ENCODE results near the gene THADA. TPM values are rescaled to one million over a fixed set of nuclear protein-coding genes. Genes with fewer than 3 reads are reported as not detected.
A peak's percentile ranks its signal among the peaks of the same experiment; 100 is the strongest.

Gene THADA
- total RNA-seq, 2 donors from 2014 or later = 14.5 to 16.1 TPM

GRCh38 chr2:43541165-43541564 is 54.7 kb downstream of the THADA start:
- Histone ChIP-seq H3K4me3 (no peak overlapping the region), H3K27me3 (no peaks in the 10 kb centered on the region), H3K9me3 (no peaks in the 10 kb centered on the region), H3K27ac (peak overlapping the region; percentile 36 to 54), H3K4me1 (no peaks in the 10 kb centered on the region), H3K36me3 (no peaks in the 10 kb centered on the region)
- no peak for DNase-seq (ENCODE audit: low spot score)
- TF ChIP-seq CTCF (IDR thresholded peaks at IDR 0.05) = no peak

DNA sequence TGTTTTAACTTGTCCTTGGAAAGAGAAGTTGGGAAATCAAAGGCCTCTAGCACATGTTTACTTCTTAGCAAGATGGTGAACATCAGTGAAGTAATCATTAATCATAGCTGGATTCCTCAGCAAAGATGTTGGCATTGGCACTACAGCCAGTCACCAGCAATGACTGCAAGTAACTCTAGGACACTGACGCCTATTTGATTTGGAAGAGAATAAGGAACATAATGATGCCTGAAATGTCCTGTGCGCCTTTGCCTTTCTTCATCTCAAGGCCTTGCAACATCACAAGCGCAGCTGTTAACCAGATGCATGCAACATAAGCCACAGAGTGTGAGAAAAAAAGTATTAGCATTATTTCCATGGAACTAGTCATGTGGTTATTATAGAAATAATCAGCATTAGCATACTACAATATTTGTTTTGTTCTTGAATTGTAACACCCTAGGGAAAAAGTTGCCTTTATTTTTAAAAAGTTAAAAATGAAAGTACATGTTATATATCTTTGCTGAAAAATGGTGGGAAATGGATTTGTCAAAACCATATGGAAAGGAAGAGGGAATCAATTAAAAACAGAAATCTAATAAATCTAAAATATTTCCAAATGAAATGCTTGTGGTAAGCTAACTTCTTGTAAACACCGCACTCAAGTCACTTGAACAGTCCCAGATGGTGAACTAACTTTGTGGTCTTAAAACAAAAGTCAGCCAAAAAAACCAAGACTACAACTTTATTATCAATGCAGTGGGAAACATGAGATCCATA is 55.6 kb downstream of the THADA start:
- no peaks in the 10 kb centered on the region for H3K36me3 ChIP-seq
- no peaks in the 10 kb centered on the region for H3K9me3 ChIP-seq
- peak overlapping the region; percentile 36 to 55 for H3K27ac ChIP-seq
- H3K4me3 ChIP-seq = no peak overlapping the region
- H3K4me1 ChIP-seq = no peaks in the 10 kb centered on the region
- DNase-seq (ENCODE audit: low spot score) = peak; percentile 92
- no peak for TF ChIP-seq CTCF (IDR thresholded peaks at IDR 0.05)
- H3K27me3 ChIP-seq = no peaks in the 10 kb centered on the region

GRCh38 chr2:43539436-43539835 is 56.4 kb downstream of the THADA start:
- no peaks in the 10 kb centered on the region for H3K36me3 ChIP-seq
- TF ChIP-seq CTCF (IDR thresholded peaks at IDR 0.05) = no peak
- H3K4me1 ChIP-seq = no peaks in the 10 kb centered on the region

GRCh38 chr2:43538034-43538670 is 57.7 kb downstream of the THADA start:
- no peak for DNase-seq (ENCODE audit: low spot score)
- no peaks in the 10 kb centered on the region for H3K4me1 ChIP-seq
- H3K9me3 ChIP-seq = no peaks in the 10 kb centered on the region
- no peak overlapping the region for H3K4me3 ChIP-seq
- no peak for TF ChIP-seq CTCF (IDR thresholded peaks at IDR 0.05)
- H3K27me3 ChIP-seq = no peaks in the 10 kb centered on the region
- H3K27ac ChIP-seq = peak overlapping the region; percentile 49 to 55
- H3K36me3 ChIP-seq = no peaks in the 10 kb centered on the region

More at GRCh38 chr2:43539436-43539835, 56.4 kb downstream of the THADA start:
- no peak for DNase-seq (ENCODE audit: low spot score)
- H3K4me3 ChIP-seq = no peak overlapping the region
- no peaks in the 10 kb centered on the region for H3K27me3 ChIP-seq
- peak overlapping the region; percentile 49 to 55 for H3K27ac ChIP-seq
- no peaks in the 10 kb centered on the region for H3K9me3 ChIP-seq

GRCh38 chr2:43537137-43537536 is 58.7 kb downstream of the THADA start:
- H3K4me1 ChIP-seq = no peaks in the 10 kb centered on the region
- no peaks in the 10 kb centered on the region for H3K27me3 ChIP-seq
- no peak overlapping the region for H3K4me3 ChIP-seq
- no peak for TF ChIP-seq CTCF (IDR thresholded peaks at IDR 0.05)
- H3K27ac ChIP-seq = no peak overlapping the region
- H3K36me3 ChIP-seq = no peaks in the 10 kb centered on the region
- H3K9me3 ChIP-seq = no peaks in the 10 kb centered on the region
- DNase-seq (ENCODE audit: low spot score) = no peak

Data from right atrium auricular region (tissue), 2 donors.